H1 (cell line): ENCODE measurements around the gene METTL1.
A peak's percentile ranks its signal among the peaks of the same experiment; 100 is the strongest.

Source experiments
- CTCF ChIP-seq, 3 experiments: IDR thresholded peaks; 1 replicate in 2 of 3; 2 replicates in 1 of 3; pipeline versions ENCODE4 v1.5.1 to v1.6.1; 2011; ENCODE audit warnings: low read length in 3 of 3, mild to moderate bottlenecking in 3 of 3, inconsistent platforms in 2 of 3, low read depth in 1 of 3, moderate library complexity in 1 of 3; ENCODE audit not compliant: insufficient read depth in 1 of 3; ENCODE audit errors: control extremely low read depth in 1 of 3
- EGR1 ChIP-seq: IDR thresholded peaks from 2 replicates; pipeline ENCODE4 v1.6.1; 2011; ENCODE audit warnings: low read depth, low read length, borderline replicate concordance
- EP300 ChIP-seq, 2 experiments: IDR thresholded peaks; 1 replicate in 1 of 2; 2 replicates in 1 of 2; pipeline ENCODE4 v1.6.1; 2011 to 2012; ENCODE audit warnings: low read depth in 2 of 2, low read length in 2 of 2, mild to moderate bottlenecking in 2 of 2, borderline replicate concordance in 1 of 2, inconsistent platforms in 1 of 2, moderate library complexity in 1 of 2
- POLR2A ChIP-seq, 2 experiments: IDR thresholded peaks; 1 replicate in 1 of 2; 2 replicates in 1 of 2; pipeline ENCODE4 v1.6.1; 2011; ENCODE audit warnings: low read depth in 2 of 2, low read length in 2 of 2, mild to moderate bottlenecking in 2 of 2; ENCODE audit errors: control extremely low read depth in 1 of 2
- POU5F1 ChIP-seq: IDR thresholded peaks from 2 replicates; pipeline ENCODE4 v1.6.1; 2011; ENCODE audit warnings: low read depth, mild to moderate bottlenecking, low read length, moderate library complexity
- SIN3A ChIP-seq, 2 experiments: IDR thresholded peaks in 1 of 2; conservative IDR thresholded peaks in 1 of 2; 2 replicates each; pipeline ENCODE4 v1.6.1; 2011 to 2012; ENCODE audit warnings: low read length in 2 of 2, improper control_type of control experiment in 1 of 2, low read depth in 1 of 2, mild to moderate bottlenecking in 1 of 2
- USF2 ChIP-seq: IDR thresholded peaks from 2 replicates; pipeline ENCODE4 v1.6.1; 2011; ENCODE audit warnings: low read length, improper control_type of control experiment
- YY1 ChIP-seq: IDR thresholded peaks from 2 replicates; pipeline ENCODE4 v1.6.1; 2011; ENCODE audit warnings: low read depth, mild to moderate bottlenecking, low read length

GRCh38 chr12:57726151-57726883, 45.6 kb downstream of the METTL1 start:
- peak; percentile 70 to 85 (median 81) for TF ChIP-seq CTCF (IDR thresholded peaks at IDR 0.05; ENCODE audit: control extremely low read depth in 1 of 3, insufficient read depth in 1 of 3, low read depth in 1 of 3, low read length in 3 of 3)
- no peak for TF ChIP-seq POLR2A (IDR thresholded peaks at IDR 0.05; ENCODE audit: control extremely low read depth in 1 of 2, low read depth in 2 of 2, low read length in 2 of 2)
- peak; percentile 42 to 82; a peak in 1 of 4 replicates for TF ChIP-seq SIN3A (conservative IDR thresholded peaks at IDR 0.05 in 1 of 2, IDR thresholded peaks at IDR 0.05 in 1 of 2; ENCODE audit: low read depth in 1 of 2, low read length in 2 of 2)
- peak; percentile 53; the same call in 1 of the 2 replicates for TF ChIP-seq YY1
- TF ChIP-seq EGR1: no peak
- TF ChIP-seq EP300 (IDR thresholded peaks at IDR 0.05; ENCODE audit: borderline replicate concordance in 1 of 2, low read depth in 2 of 2, low read length in 2 of 2): no peak
- no peak for TF ChIP-seq POU5F1
- TF ChIP-seq USF2: no peak
